GM10847 (cell line): ENCODE results near the gene RNF25.

Source experiments
- POLR2A ChIP-seq: IDR thresholded peaks from 2 replicates; pipeline ENCODE4 v1.6.1; 2011; ENCODE audit not compliant: insufficient read length; ENCODE audit errors: extremely low read depth

The RNF25 gene

DNA sequence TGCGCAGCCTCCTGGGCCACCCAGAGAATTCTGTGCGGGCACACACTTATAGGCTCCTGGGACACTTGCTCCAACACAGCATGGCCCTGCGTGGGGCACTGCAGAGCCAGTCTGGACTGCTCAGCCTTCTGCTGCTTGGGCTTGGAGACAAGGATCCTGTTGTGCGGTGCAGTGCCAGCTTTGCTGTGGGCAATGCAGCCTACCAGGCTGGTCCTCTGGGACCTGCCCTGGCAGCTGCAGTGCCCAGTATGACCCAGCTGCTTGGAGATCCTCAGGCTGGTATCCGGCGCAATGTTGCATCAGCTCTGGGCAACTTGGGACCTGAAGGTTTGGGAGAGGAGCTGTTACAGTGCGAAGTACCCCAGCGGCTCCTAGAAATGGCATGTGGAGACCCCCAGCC is 27.1 kb upstream of the RNF25 start:
- TF ChIP-seq POLR2A = no peak

DNA sequence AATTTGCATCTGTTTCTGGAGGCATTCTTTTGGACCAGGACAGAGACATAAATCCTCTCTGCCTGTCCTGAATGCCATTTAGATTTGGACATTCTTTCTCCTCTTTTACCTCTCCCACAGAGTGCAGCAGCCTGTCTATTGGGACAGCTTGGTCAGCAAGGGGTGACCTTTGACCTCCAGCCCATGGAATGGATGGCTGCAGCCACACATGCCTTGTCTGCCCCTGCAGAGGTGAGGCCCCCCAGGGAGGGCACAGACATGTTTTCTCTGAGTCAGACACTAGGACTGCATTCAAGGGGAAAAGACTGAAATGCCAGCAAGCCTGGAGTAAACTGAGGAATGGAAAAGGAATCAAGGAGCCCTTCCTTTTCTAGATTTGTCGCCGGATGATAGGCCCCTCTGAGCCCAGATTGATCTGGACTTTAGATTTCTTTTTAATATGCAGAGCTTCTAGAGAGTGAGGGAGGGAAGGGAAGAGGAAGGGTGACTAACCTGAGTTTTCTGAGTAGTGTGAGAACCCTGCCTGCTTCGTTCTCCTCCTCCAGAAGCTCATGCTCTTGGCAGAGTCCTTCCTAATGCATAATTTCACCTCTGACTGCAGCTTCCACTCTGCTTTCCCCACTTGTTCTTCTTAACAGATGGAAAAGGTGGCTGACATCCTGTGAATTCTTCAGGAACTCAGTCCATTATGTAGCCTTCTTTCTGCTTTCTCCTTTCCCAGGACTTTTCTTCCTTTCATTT is 22.8 kb upstream of the RNF25 start:
- no peak for TF ChIP-seq POLR2A

DNA sequence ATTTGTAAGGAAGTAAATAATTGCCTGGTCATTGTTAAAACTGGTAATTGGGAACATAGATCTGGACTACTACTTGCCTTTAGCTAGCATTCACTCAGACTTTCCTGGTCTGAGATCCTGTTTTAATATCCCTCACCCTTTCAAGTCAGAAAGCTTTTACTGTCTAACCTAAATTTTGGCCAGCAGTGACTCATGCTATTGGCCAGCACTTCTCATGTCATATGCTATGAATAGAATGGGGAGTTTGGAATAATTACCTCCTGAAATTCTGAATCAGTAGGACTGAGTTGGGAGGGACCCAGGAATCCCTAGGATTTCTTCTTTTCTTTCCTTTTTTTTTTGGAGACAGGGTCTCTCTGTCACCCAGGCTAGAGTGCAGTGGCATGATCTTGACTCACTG is 19.4 kb upstream of the RNF25 start:
- no peak for TF ChIP-seq POLR2A

DNA sequence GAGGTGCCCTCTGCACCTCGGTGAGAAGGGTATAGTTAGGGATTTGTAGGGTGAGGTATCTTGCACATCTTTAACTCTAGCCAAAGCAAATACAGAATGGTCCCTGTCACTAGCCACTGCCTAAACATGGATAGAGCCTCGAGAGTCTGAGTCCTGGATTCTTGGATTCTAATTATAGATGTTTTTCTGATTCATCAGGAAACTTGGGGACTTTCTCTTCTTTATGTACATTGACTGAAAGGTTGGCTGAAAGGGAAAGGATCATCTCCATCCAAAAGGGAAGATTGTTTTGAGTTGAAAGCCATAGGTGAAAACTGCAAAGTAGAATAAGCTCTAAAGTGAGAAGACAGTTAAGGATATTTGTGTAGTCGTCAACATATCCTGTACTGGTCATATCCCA is 8.3 kb upstream of the RNF25 start:
- no peak for TF ChIP-seq POLR2A

DNA sequence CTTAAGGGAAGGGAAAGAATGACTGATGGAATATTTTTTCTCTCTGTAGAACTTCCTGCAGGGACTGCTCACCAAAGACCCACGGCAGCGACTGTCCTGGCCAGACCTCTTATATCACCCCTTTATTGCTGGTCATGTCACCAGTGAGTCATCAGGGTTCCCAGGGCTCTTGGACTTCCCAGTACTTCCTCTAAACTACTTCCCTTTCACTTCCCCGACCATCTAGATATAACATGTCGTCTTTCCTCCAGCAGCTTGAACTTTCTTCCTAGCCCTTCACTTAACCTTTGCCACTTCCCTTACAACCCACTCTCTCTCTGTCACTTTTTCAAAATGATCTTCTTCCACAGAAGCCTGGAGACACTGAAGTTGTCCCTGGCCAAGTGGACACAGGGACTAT is 7.3 kb upstream of the RNF25 start:
- TF ChIP-seq POLR2A = no peak

DNA sequence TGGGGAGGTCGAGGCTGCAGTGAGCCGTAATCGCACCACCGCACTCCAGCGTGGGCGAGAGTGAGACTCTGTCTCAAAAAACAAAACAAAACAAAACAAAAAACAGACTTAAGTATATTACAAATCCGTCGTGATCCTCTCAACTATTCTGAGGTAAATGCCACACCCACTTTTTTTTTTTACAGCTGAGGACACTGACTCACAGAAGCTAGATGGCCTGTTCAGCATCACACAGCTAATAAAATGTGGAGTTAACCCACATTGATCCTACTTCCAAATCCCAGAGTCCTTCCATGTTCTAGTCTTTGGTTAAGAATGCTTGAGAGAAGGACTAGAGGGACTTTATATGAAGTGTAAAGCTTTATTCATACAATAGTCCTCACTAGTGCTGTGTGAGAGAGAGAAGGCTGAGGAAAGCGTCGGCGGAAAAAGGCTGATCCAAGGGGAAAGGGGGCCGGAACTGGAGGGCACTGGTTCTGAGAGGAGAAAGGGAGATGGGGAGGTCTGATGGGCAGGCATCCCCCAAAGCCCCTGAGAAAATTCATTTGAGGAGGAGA is 627 bp downstream of the RNF25 start:
- TF ChIP-seq POLR2A = no peak

DNA sequence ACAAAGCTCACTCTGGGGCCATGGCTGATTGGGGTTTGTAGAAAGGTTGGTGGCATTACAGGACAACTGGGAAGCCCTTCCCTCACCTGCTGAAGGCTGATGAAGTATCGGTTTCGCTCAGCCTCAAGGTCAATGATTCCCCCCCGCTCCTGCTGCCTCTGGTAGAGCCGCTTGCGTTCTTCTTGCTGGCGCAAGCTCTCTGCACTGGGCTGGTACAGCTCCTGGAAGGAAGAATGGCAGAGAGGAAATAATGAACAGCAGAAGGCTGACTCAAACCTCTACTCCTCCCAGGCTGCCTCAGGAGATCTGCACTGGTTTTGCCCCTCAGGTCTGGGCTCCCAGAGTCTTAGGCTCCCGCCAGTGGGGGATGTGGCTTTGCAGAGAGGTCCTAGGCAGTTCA is 7.1 kb downstream of the RNF25 start:
- no peak for TF ChIP-seq POLR2A

DNA sequence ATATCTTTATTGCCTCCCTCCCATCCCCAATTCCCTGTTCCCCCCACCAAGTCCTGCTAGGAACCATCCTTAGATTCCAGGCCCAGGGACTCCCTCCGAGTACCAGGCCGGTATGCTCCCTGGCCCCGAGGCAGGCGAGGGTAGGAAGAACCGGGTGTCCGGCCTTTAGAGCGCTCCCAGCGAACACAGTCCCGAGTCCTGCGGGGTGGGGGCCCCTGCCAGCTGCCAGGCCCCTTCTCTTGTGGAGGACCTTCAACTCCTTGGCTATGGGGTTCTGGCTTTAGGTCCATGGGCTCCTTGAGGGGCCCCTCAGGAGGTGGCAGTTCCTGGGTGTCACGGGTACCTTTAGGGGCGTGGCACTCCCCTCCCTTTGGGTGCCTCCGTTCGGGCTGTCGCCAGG is 7.9 kb downstream of the RNF25 start:
- TF ChIP-seq POLR2A = no peak

DNA sequence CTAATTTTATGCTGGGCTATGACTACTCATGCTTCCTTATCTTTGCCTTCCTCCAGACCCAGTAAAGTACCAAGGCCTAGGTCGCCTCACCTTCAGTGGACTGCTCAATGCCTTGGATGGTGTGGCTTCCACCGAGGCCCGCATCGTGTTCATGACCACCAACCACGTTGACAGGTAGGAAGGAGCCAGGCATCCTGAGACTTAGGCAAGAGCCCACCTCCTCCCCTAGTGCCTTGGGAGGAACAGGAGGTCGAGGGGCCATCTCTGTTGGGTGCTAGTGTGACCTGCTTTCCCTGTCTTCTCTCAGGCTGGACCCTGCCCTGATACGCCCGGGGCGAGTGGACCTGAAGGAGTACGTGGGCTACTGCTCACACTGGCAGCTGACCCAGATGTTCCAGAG is 9.0 kb downstream of the RNF25 start:
- no peak for TF ChIP-seq POLR2A

DNA sequence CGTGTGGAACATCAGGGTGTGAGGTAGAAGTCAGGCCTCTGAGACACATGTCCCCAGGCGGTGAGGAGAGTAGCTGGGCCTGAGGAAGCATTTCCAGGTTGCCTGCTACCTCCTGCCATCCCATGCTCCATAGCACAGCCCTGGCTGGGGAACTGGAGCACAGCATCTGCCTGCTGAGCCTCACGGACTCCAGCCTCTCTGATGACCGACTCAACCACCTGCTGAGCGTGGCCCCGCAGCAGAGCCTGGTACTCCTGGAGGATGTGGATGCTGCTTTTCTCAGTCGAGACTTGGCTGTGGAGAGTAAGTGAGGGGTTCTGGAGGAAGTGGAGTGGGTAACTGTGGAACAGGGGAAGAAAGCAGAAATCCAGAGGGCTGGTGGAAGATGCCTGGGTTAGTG is 9.4 kb downstream of the RNF25 start:
- TF ChIP-seq POLR2A = no peak

DNA sequence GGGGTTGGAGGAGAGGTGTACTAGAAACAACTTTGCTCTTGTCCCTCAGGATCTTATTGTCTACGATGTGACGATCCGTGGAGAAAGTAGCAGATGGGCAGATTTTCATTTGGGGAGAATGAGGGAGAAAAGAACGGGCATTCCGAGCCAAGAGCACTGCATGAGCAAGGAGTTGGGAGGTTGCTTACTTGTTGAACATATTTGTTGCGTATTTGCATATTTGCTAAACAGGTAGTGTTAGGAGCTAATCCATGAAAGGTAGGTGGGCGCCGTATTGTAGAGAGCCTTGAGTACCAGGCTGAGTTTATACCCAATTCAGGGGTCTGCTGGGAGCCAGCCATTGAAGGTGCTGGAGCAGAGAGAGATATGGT is 11.8 kb downstream of the RNF25 start:
- TF ChIP-seq POLR2A = no peak

DNA sequence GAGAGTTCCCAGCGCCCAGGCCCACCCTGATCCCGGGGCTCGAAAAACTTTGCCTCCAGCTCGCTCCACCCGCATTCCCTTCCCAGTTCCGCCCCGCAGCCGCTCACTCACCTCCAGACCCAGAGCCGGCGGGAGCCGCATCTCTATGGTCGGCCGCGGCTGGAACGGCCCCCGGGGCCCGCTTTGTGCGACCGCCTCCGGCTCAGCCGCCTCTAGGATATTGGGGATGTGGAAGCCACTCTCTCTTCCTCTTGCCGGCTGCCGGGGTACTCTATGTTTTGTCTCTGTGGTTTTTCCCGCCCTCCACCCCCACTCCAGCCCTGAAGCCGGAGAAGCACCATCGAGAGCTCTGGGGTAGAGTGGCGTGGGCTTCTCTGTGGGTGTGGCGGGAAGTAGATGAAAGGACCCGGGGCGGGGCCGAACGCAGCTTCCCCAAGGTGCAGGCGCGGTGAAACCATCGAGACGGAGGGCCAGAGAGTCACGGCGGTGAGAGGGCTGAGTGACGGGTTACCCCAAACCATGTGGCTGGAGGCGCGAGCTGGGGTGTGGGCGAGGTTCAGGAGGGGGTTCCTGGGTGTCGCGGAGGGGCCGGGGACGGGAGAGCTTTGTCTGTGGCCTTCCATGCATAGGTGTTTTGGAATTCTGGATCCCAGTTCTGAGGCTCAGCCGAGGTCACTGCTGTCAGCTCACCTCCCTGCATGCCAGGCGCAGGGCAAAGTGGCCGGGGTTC is 12.4 kb downstream of the RNF25 start, which contains the start of the genes BCS1L and ZNF142:
BCS1L (plus strand) TSS at position 426 of the 730 bp plus-strand sequence. CDS start 1,305 bp downstream, outside the sequence.
ZNF142 (minus strand) TSS at position 366 of the 730 bp plus-strand sequence. CDS start 3,194 bp downstream, outside the sequence.
- TF ChIP-seq POLR2A = peak; percentile 58

DNA sequence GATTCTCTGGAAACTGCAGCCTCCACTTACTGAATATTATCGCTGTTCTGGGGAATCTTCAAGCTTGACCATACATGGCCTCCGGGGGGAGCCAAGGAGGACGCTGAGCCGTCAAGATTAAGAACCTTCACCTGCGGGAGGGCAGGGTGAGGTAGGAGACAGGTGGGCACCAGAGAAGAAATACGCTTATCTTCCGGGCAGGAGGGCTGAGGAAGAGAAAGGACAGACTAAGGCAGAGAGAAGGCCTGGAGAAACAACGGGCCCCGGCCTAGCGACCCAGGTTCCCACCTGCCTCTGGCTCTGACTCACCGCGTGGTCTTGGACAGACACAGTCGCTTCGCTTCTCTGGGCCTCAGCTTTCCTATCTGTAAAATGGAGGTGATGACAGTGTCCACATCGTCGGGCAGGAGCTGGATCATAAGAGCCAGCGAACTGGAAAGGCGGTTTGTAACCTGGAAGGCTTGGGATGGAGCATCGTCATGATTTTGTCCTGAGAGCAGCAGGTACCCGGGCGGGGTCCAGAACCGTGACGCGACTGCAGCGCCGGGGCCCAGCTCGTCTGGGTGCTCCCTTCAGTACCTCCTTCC is 13.0 kb downstream of the RNF25 start:
- no peak for TF ChIP-seq POLR2A

DNA sequence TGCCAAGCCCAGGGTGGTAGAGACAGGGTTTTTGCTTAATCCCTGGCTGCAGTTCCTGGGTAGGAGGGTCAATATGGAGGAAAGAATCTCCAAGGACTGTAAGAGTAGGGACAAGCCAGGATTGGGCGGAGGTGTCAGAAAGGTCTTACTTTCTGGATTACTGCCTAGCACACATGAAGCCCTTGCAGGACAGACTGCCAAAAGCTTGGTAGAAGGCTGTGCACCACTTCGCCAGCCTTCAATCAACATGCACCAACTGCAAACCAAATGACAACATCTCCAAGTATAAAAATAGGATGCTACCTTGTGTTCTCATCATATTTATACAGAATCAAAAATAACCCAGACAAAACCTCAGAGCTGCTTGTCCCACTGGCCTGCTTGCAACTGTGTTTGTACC is 16.1 kb downstream of the RNF25 start:
- TF ChIP-seq POLR2A = no peak

DNA sequence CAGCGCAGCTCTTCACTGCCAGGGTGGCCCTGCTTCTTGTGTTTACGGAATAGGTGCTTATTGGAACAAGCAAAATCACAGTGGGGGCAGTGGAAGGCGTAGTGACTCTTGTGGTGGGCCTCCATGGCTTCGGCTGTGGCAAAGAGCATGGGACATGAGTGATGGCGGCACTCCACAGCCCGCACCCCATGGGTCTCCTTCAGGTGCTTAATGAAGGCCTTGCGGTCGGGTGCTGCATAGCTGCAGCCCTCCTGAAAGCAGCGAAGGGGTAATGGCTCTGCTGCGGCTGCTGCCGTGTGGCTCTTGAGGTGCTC is 23.1 kb downstream of the RNF25 start:
- TF ChIP-seq POLR2A = no peak
